HepG2 (cell line): ENCODE results near the gene NUDT15. TPM values are rescaled to one million over a fixed set of nuclear protein-coding genes. Genes with fewer than 3 reads are reported as not detected.

Source experiments
- ATF6 ChIP-seq: sonication (generic); formaldehyde crosslinking; conservative IDR thresholded peaks from 2 replicates; pipeline ENCODE4 v1.4.0; 2020; ENCODE audit warnings: missing genetic modification reagents
- CTCF ChIP-seq: sonication (generic); formaldehyde crosslinking; IDR thresholded peaks from 2 replicates; pipeline ENCODE4 v1.5.0; 2020; ENCODE audit warnings: mild to moderate bottlenecking, missing genetic modification reagents, moderate library complexity
- FIP1L1 ChIP-seq: fragments of 200-400 bp; formaldehyde crosslinking; IDR thresholded peaks from 2 replicates; pipeline ENCODE4 v1.6.1; 2018; ENCODE audit warnings: low read depth, mild to moderate bottlenecking, low read length, moderate library complexity, borderline replicate concordance; ENCODE audit not compliant: insufficient read depth
- FOSL1 ChIP-seq: sonication (generic); formaldehyde crosslinking; IDR thresholded peaks from 2 replicates; pipeline ENCODE4 v1.9.0; 2021; ENCODE audit warnings: missing genetic modification reagents, borderline replicate concordance
- JUND ChIP-seq: sonication (generic); formaldehyde crosslinking; IDR thresholded peaks from 2 replicates; pipeline ENCODE4 v1.8.0; 2022; ENCODE audit warnings: mild to moderate bottlenecking, missing genetic modification reagents
- MLXIP ChIP-seq: sonication (generic); formaldehyde crosslinking; IDR thresholded peaks from 2 replicates; pipeline ENCODE4 v1.9.0; 2021; ENCODE audit warnings: missing genetic modification reagents, borderline replicate concordance
- NAIF1 ChIP-seq: sonication (generic); formaldehyde crosslinking; IDR thresholded peaks from 2 replicates; pipeline ENCODE4 v1.5.0; 2020; ENCODE audit warnings: mild to moderate bottlenecking, missing genetic modification reagents, borderline replicate concordance
- NFKBIZ ChIP-seq: IDR thresholded peaks from 2 replicates; pipeline ENCODE4 v1.6.1; 2018; ENCODE audit warnings: missing genetic modification reagents, missing compliant biosample characterization
- NR3C1 ChIP-seq: sonication (generic); formaldehyde crosslinking; IDR thresholded peaks from 2 replicates; pipeline ENCODE4 v1.4.0; 2020; ENCODE audit warnings: missing genetic modification reagents
- TEAD2 ChIP-seq: sonication (generic); formaldehyde crosslinking; IDR thresholded peaks from 2 replicates; pipeline ENCODE4 v1.9.0; 2021; ENCODE audit warnings: missing genetic modification reagents
- TFAP4 ChIP-seq: sonication (generic); IDR thresholded peaks from 2 replicates; pipeline ENCODE4 v1.6.1; 2016; ENCODE audit warnings: low read depth, borderline replicate concordance
- ZMYM4 ChIP-seq: sonication (generic); formaldehyde crosslinking; IDR thresholded peaks from 2 replicates; pipeline ENCODE4 v1.8.1; 2023; ENCODE audit warnings: mild to moderate bottlenecking, missing genetic modification reagents
- ZNF18 ChIP-seq: sonication (generic); formaldehyde crosslinking; IDR thresholded peaks from 2 replicates; pipeline ENCODE4 v1.8.0; 2022; ENCODE audit warnings: mild to moderate bottlenecking, missing genetic modification reagents; ENCODE audit not compliant: insufficient replicate concordance
- ZNF597 ChIP-seq: sonication (generic); formaldehyde crosslinking; IDR thresholded peaks from 2 replicates; pipeline ENCODE4 v1.5.0; 2020; ENCODE audit warnings: missing genetic modification reagents
- ZNF652 ChIP-seq: IDR thresholded peaks from 2 replicates; pipeline ENCODE4 v1.6.1; 2016; ENCODE audit warnings: low read depth, borderline replicate concordance
- ZNF720 ChIP-seq: sonication (generic); formaldehyde crosslinking; IDR thresholded peaks from 2 replicates; pipeline ENCODE4 v1.4.0; 2020; ENCODE audit warnings: missing genetic modification reagents
- ZSCAN21 ChIP-seq: sonication (generic); formaldehyde crosslinking; IDR thresholded peaks from 2 replicates; pipeline ENCODE4 v1.8.0; 2022; ENCODE audit warnings: mild to moderate bottlenecking, missing genetic modification reagents, moderate library complexity, borderline replicate concordance
- polyA plus RNA-seq, 8 experiments: library from polyadenylated mRNA; depleted of rRNA in 3 of 8; stranded (reverse) in 7 of 8; unstranded in 1 of 8; fragments of >200 nt; fragmentation: Illumina TruSeq in 4 of 8; extraction: Trizol in 4 of 8; gene quantifications; 2 replicates each; pipeline versions ENCODE4 v1.2.1 to v1.2.3, GENCODE V29; 2011 to 2016; ENCODE audit warnings: low read depth in 4 of 8, missing spikeins in 1 of 8, mixed read lengths in 1 of 8; ENCODE audit not compliant: insufficient read depth in 1 of 8
- total RNA-seq, 5 experiments: library from RNA; depleted of rRNA; stranded (reverse); fragments of >200 nt; fragmentation: Illumina TruSeq; extraction: Trizol; gene quantifications; 2 replicates each; pipeline ENCODE4 v1.2.3, GENCODE V29; 2016; ENCODE audit warnings: low read depth in 1 of 5

The NUDT15 gene
- total and polyA plus RNA-seq, 2 of the 13 experiments (the other 11 are each of a cell fraction or from before 2014, with no cell fraction given), result 21.3 to 47.3 TPM

- TF ChIP-seq CTCF, result peak; percentile 100
- TF ChIP-seq NR3C1 (CRISPR knock-in tag), result no peak
- no peak for TF ChIP-seq TEAD2 (CRISPR knock-in tag)
- 0 out of 2 replicates have a peak, but pooled peaks have one; percentile 39 for TF ChIP-seq ZNF720
- peak; percentile 98 for TF ChIP-seq TFAP4
- TF ChIP-seq MLXIP (CRISPR knock-in tag), result no peak
- TF ChIP-seq ZMYM4, result peak; percentile 99
- TF ChIP-seq NFKBIZ, result peak; percentile 43; the same call in 1 of the 2 replicates
- TF ChIP-seq JUND (CRISPR knock-in tag), result no peak; the same call in 1 of the 2 replicates
- peak; percentile 92 for TF ChIP-seq ZNF18 (CRISPR knock-in tag)
- no peak for TF ChIP-seq ATF6 (CRISPR knock-in tag)
- TF ChIP-seq ZNF652, result no peak
- peak; percentile 81 for TF ChIP-seq ZSCAN21 (CRISPR knock-in tag)
- TF ChIP-seq NAIF1 (CRISPR knock-in tag), result peak; percentile 93
- TF ChIP-seq ZNF597 (CRISPR knock-in tag), result no peak
- TF ChIP-seq FIP1L1, result no peak
- no peak for TF ChIP-seq FOSL1 (CRISPR knock-in tag)
Measured at GRCh38 chr13:48037346-48038173, at the start of gene NUDT15 (continued).
